ENCODE data around the gene NSD1. TPM values are rescaled to one million over a fixed set of nuclear protein-coding genes. Genes with fewer than 3 reads are reported as not detected.

Gene NSD1
- total and polyA plus RNA-seq, 9 of the 15 experiments (the other 6 are each of a cell fraction or from before 2014, with no cell fraction given) = 3.8 to 51.0 (median 24.7) TPM

DNA sequence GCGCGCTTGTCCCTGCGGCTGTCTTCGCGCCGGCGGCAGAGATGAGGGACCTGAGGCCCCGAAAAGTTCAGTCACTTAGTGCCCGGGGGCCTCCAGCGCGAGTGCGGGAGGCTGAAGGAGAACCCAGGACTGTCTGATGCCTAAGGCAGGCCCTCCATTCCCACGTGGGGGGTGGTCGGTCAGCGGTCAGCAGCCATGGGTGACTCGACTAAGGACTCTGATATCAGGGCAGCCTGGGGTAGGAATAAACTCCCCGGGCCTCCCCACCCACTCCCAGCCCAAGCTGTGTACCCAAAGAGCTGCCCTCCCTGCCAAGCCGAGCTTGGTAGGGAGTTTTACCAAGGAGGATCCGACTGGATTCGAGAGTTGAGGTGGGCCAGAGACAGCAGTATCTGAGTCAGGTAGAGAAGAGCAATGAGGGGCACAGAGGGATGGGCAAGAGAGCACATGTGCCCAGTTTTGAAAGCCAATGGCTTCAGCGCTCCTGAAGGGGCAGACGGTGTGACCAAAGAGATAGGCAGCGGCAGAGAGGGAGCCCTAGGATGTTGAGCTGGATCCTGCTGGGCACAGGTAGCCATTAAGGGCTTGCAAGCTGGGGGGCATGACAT is 46.1 kb upstream of the NSD1 start:
- H3K9me1 ChIP-seq (ENCODE audit: control insufficient read depth, insufficient read depth, low read length) = no peaks in the 10 kb centered on the region
- peak overlapping the region; percentile 86 for H3K4me2 ChIP-seq (ENCODE audit: insufficient read depth, low read length)
- intact Hi-C loops (cut with micrococcal nuclease) = no loop called here
- ChIA-PET POLR2A (interaction anchor here (1.4 to 2.1 kb wide), 2 partner anchors 27 to 65 kb away, joined by 5 read pairs; partner anchors contain the start of gene ZNF346), CTCF (ENCODE audit: low intra/inter-chr PET ratio) (interaction anchor here (1.0 kb wide), 1 partner anchor 22 kb away, joined by 3 read pairs; no protein-coding TSS in a partner anchor)
- peaks cover 6% of the 10 kb centered on the region; the same call in 2 of the 3 replicates for H3K79me2 ChIP-seq (ENCODE audit: control insufficient read depth, insufficient read depth, low read length)
- no TSS peak for BruUV-seq (replicated peaks)
- H3K4me3 ChIP-seq = peak overlapping the region; percentile 58
- H3K4me1 ChIP-seq (replicated peaks in 1 of 2; ENCODE audit: control insufficient read depth in 2 of 2, insufficient read depth in 2 of 2, low read length in 2 of 2) = peaks cover 24 to 32% of the 10 kb centered on the region in 2 experiments; a peak in 4 of 5 replicates
- peaks cover 1% of the 10 kb centered on the region; the same call in 2 of the 3 replicates for H3K36me3 ChIP-seq (ENCODE audit: control insufficient read depth, insufficient read depth, low read length)
- peak overlapping the region; percentile 40; the same call in 1 of the 3 replicates for H3K27ac ChIP-seq (ENCODE audit: extremely low read depth, low read depth, low read length)
- no peak for ATAC-seq
- H2AFZ ChIP-seq (ENCODE audit: low read depth, low read length) = peak overlapping the region; percentile 98
- no peaks in the 10 kb centered on the region for H3K27me3 ChIP-seq (ENCODE audit: control insufficient read depth in 2 of 2, insufficient read depth in 2 of 2, low read length in 2 of 2)
- WGBS (ENCODE audit: insufficient coverage, low coverage, missing lambda C conversion rate) = 19% methylated on average over 22 of the region's 23 CpGs
- DNase-seq (ENCODE audit: extremely low read depth in 1 of 4, low spot score in 3 of 4) = no peak
- in situ Hi-C loops (cut with MboI) = no loop called here
- no peak for TF ChIP-seq TAL1 (IDR thresholded peaks at IDR 0.05)
- TF ChIP-seq ZNF263 (CRISPR knock-in tag; IDR thresholded peaks at IDR 0.05; ENCODE audit: borderline replicate concordance) = 0 out of 2 replicates have a peak, but pooled peaks have one; percentile 4
- no peak for TF ChIP-seq CBX3 (IDR thresholded peaks at IDR 0.05; ENCODE audit: borderline replicate concordance in 1 of 2, low read length in 2 of 2)
- TF ChIP-seq TBL1XR1 (IDR thresholded peaks at IDR 0.05; ENCODE audit: low read length in 2 of 2) = no peak
- TF ChIP-seq NFYB (IDR thresholded peaks at IDR 0.05; ENCODE audit: extremely low read depth, insufficient read length) = no peak
- 0 out of 2 replicates have a peak, but pooled peaks have one; percentile 20 for TF ChIP-seq E2F3 (CRISPR knock-in tag; IDR thresholded peaks at IDR 0.05)
- TF ChIP-seq ZNF583 (CRISPR knock-in tag; IDR thresholded peaks at IDR 0.05) = 0 out of 2 replicates have a peak, but pooled peaks have one; percentile 2
- TF ChIP-seq ZNF586 (CRISPR knock-in tag; conservative IDR thresholded peaks at IDR 0.05) = no peak
- no peak for TF ChIP-seq NFE2L1 (tag; IDR thresholded peaks at IDR 0.05; ENCODE audit: borderline replicate concordance, low read depth)
- TF ChIP-seq, protein P1, sequence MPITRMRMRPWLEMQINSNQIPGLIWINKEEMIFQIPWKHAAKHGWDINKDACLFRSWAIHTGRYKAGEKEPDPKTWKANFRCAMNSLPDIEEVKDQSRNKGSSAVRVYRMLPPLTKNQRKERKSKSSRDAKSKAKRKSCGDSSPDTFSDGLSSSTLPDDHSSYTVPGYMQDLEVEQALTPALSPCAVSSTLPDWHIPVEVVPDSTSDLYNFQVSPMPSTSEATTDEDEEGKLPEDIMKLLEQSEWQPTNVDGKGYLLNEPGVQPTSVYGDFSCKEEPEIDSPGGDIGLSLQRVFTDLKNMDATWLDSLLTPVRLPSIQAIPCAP (CRISPR knock-in tag; IDR thresholded peaks at IDR 0.05; ENCODE audit: borderline replicate concordance) = no peak
- TF ChIP-seq RBFOX2 (IDR thresholded peaks at IDR 0.05; ENCODE audit: low read depth, low read length) = 0 out of 2 replicates have a peak, but pooled peaks have one; percentile 6
- TF ChIP-seq, protein P2, sequence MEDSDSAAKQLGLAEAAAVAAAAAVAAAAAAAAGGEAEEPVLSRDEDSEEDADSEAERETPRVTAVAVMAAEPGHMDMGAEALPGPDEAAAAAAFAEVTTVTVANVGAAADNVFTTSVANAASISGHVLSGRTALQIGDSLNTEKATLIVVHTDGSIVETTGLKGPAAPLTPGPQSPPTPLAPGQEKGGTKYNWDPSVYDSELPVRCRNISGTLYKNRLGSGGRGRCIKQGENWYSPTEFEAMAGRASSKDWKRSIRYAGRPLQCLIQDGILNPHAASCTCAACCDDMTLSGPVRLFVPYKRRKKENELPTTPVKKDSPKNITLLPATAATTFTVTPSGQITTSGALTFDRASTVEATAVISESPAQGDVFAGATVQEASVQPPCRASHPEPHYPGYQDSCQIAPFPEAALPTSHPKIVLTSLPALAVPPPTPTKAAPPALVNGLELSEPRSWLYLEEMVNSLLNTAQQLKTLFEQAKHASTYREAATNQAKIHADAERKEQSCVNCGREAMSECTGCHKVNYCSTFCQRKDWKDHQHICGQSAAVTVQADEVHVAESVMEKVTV (CRISPR knock-in tag; IDR thresholded peaks at IDR 0.05) = no peak
- no peak for TF ChIP-seq HNRNPK (IDR thresholded peaks at IDR 0.05; ENCODE audit: low read depth, low read length, poor library complexity, severe bottlenecking)
- TF ChIP-seq YY1 (IDR thresholded peaks at IDR 0.05; ENCODE audit: borderline replicate concordance in 1 of 3, control insufficient read depth in 1 of 3, extremely low read depth in 1 of 3, insufficient read depth in 3 of 3, insufficient read length in 1 of 3, insufficient replicate concordance in 2 of 3, low read depth in 1 of 3, low read length in 2 of 3) = peak in 1 of 3 experiments; percentile 19
- H3K9me3 ChIP-seq (replicated peaks; ENCODE audit: control insufficient read depth, insufficient read depth, low read depth, low read length) = no peaks in the 10 kb centered on the region
- peak overlapping the region; percentile 67 to 95 for H3K9ac ChIP-seq (ENCODE audit: insufficient read depth in 1 of 2, low read depth in 2 of 2, low read length in 2 of 2)
- H4K20me1 ChIP-seq (replicated peaks; ENCODE audit: control insufficient read depth, insufficient read depth, low read length) = no peaks in the 10 kb centered on the region
- FAIRE-seq = no peak

Data from K562 (cell line).